SK-N-MC (cell line): Measurements from ENCODE around the gene KISS1.

Source experiments
- EZH2 ChIP-seq: fragments of 200-600 bp; sonication (generic); IDR thresholded peaks from one replicate; pipeline ENCODE4 v1.6.1; 2017; ENCODE audit warnings: antibody characterized with exemption
- FOXP2 ChIP-seq: optimal IDR thresholded peaks from 2 replicates; pipeline ENCODE3; 2011; ENCODE audit warnings: mild to moderate bottlenecking, moderate library complexity; ENCODE audit not compliant: insufficient read depth; ENCODE audit errors: extremely low read length, control extremely low read depth
- POLR2AphosphoS5 ChIP-seq: IDR thresholded peaks from 2 replicates; pipeline ENCODE4 v1.6.1; 2012; ENCODE audit warnings: mild to moderate bottlenecking, low read depth, low read length, borderline replicate concordance

DNA sequence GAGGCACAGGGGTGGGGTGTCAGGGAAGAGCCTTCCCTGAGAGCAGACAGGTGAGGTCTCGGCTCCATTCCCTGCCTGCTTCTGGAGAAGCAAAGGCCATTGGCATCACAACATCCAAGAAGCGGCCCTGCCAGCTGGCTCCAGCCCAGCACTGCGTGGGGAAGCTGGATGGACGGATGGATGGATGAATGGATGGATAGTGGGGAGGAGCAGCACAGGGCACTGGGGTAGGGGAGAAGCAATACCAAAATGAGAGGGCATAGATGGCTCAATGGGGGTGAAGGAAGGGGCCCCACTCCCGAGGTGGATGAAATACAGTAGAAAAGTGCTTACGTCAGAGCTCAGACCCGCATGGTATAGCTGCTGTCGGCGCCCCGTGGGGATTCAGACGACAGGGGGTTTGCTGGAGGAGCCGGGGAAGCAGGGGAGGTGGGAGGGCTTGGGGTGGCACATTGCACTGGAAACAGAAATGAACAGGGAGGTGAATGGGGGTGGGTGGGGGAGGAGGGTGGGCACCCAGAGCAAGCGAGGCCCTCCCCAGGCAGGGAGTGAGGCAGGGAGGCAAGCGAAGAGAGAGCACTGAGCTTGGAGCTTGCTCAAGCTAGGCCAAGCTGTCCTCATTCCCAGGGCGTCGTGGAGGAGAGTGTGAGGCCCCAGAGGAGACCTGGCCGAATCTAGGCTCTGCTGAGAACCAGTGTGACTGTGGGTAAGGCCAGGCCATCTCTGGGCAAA is 27.0 kb upstream of the KISS1 start:
- TF ChIP-seq EZH2 (no peak), POLR2AphosphoS5 (no peak), FOXP2 (no peak)
